Sigmoid colon (tissue), 7 donors: ENCODE data around the gene CAMK2N1. TPM values are rescaled to one million over a fixed set of nuclear protein-coding genes. Genes with fewer than 3 reads are reported as not detected.

Experiments
- DNase-seq: peaks from one replicate; pipeline ENCODE4 v3.0.0-alpha.2; 2019
- H3K27ac ChIP-seq, 4 donors: fragments of 200-600 bp; sonication (generic); one replicate each; pipeline ENCODE4 v1.5.1; 2016 to 2019; ENCODE audit warnings: mild to moderate bottlenecking in 1 of 4
- H3K27me3 ChIP-seq, 3 donors: fragments of 200-600 bp; sonication (generic); one replicate each; pipeline ENCODE4 v1.5.1; 2019; ENCODE audit warnings: mild to moderate bottlenecking in 1 of 3
- H3K36me3 ChIP-seq, 4 donors: fragments of 200-600 bp; sonication (generic); one replicate each; pipeline ENCODE4 v1.5.1; 2016 to 2019
- H3K4me1 ChIP-seq, 4 donors: fragments of 200-600 bp; sonication (generic); one replicate each; pipeline ENCODE4 v1.5.1; 2017 to 2019
- H3K4me3 ChIP-seq, 4 donors: fragments of 200-600 bp; sonication (generic); one replicate each; pipeline ENCODE4 v1.5.1; 2017 to 2019; ENCODE audit warnings: mild to moderate bottlenecking in 2 of 4, moderate library complexity in 1 of 4
- H3K9me3 ChIP-seq, 4 donors: fragments of 200-600 bp in 3 of 4; sonication (generic) in 3 of 4; one replicate each; pipeline versions ENCODE4 v1.5.1 to v1.6.1; 2013 to 2019
- CTCF ChIP-seq, 4 experiments: fragments of 450-650 bp in 3 of 4; fragments of 200-600 bp in 1 of 4; IDR thresholded peaks; one replicate each; pipeline ENCODE4 v1.5.1; 2016 to 2019; ENCODE audit warnings: antibody characterized with exemption in 4 of 4, mild to moderate bottlenecking in 3 of 4, moderate library complexity in 2 of 4
- EP300 ChIP-seq, 4 donors: sonication (generic); formaldehyde crosslinking; IDR thresholded peaks; one replicate each; pipeline ENCODE4 v1.6.1; 2017; ENCODE audit warnings: antibody characterized with exemption in 4 of 4
- POLR2A ChIP-seq, 2 donors: fragments of 450-650 bp; IDR thresholded peaks; one replicate each; pipeline ENCODE4 v1.6.1; 2016; ENCODE audit warnings: antibody characterized with exemption in 2 of 2, mild to moderate bottlenecking in 2 of 2, moderate library complexity in 2 of 2
- POLR2AphosphoS5 ChIP-seq, 4 donors: sonication (generic); formaldehyde crosslinking; IDR thresholded peaks; one replicate each; pipeline ENCODE4 v1.6.1; 2017; ENCODE audit warnings: antibody characterized with exemption in 4 of 4
- WGBS, 2 donors: extraction: QIAGEN DNeasy Blood & Tissue Kit; methylation state at CpG; one replicate each; pipeline ENCODE4 v1.1.7; 2013; 5-methylcytosine and 5-hydroxymethylcytosine counted together
- intact Hi-C: fragments of 100-400 bp; cut with DNase I; formaldehyde crosslinking; loops from one replicate; pipeline ENCODE4 v1.15.1; 2023
- polyA plus RNA-seq, 3 donors: library from polyadenylated mRNA; stranded (reverse); fragments of 200-250 nt; gene quantifications; one replicate each; pipeline ENCODE4 v1.2.3, GENCODE V29; 2013
- total RNA-seq, 4 donors: library from RNA; depleted of rRNA; stranded (reverse); fragments of >200 nt; gene quantifications; one replicate each; pipeline ENCODE4 v1.1.0, GENCODE V29; 2016
- donor health status: healthy with polysubstance abuse.
- donor health status: Bipolar disorder and iron deficiency.
- donor health status: healthy.

CAMK2N1 gene
- total and polyA plus RNA-seq, 7 donors: 18.3 to 247 (median 31.9) TPM

GRCh38 chr1:20478057-20478635 is 7.9 kb downstream of the CAMK2N1 start:
- intact Hi-C loops: no loop called here
- no peaks in the 10 kb centered on the region for H3K9me3 ChIP-seq
- H3K4me1 ChIP-seq: peaks cover 0 to 53% (median 43%) of the 10 kb centered on the region in 4 donors
- DNase-seq: no peak
- H3K4me3 ChIP-seq: no peak overlapping the region
- TF ChIP-seq EP300 (IDR thresholded peaks at IDR 0.05) (no peak), POLR2A (IDR thresholded peaks at IDR 0.05) (no peak), POLR2AphosphoS5 (IDR thresholded peaks at IDR 0.05) (no peak), CTCF (IDR thresholded peaks at IDR 0.05) (no peak)
- no peaks in the 10 kb centered on the region for H3K36me3 ChIP-seq
- H3K27me3 ChIP-seq: peaks cover 0 to 6% (median 0%) of the 10 kb centered on the region in 3 donors
- WGBS, 2 donors: 50 to 66% methylated on average over 5 of the region's 5 CpGs
- H3K27ac ChIP-seq: peak overlapping the region in 3 of 4 donors; percentile 61 to 70 (median 65)

- H3K9me3 ChIP-seq: no peaks in the 10 kb centered on the region
- H3K27me3 ChIP-seq: peaks cover 0 to 6% (median 0%) of the 10 kb centered on the region in 3 donors
- peaks cover 0 to 46% (median 40%) of the 10 kb centered on the region in 4 donors for H3K4me1 ChIP-seq
- WGBS, 2 donors: 49% methylated on average over 10 of the region's 10 CpGs
- intact Hi-C loops: no loop called here
- peak overlapping the region in 3 of 4 donors; percentile 61 to 70 (median 65) for H3K27ac ChIP-seq
- DNase-seq: peak; percentile 75
- TF ChIP-seq POLR2AphosphoS5 (IDR thresholded peaks at IDR 0.05) (peak in 2 of 4 donors; percentile 27 to 43), EP300 (IDR thresholded peaks at IDR 0.05) (no peak)
- no peak overlapping the region for H3K4me3 ChIP-seq
- no peaks in the 10 kb centered on the region for H3K36me3 ChIP-seq
Observed at GRCh38 chr1:20477348-20478056, 8.5 kb downstream of the CAMK2N1 start.

DNA sequence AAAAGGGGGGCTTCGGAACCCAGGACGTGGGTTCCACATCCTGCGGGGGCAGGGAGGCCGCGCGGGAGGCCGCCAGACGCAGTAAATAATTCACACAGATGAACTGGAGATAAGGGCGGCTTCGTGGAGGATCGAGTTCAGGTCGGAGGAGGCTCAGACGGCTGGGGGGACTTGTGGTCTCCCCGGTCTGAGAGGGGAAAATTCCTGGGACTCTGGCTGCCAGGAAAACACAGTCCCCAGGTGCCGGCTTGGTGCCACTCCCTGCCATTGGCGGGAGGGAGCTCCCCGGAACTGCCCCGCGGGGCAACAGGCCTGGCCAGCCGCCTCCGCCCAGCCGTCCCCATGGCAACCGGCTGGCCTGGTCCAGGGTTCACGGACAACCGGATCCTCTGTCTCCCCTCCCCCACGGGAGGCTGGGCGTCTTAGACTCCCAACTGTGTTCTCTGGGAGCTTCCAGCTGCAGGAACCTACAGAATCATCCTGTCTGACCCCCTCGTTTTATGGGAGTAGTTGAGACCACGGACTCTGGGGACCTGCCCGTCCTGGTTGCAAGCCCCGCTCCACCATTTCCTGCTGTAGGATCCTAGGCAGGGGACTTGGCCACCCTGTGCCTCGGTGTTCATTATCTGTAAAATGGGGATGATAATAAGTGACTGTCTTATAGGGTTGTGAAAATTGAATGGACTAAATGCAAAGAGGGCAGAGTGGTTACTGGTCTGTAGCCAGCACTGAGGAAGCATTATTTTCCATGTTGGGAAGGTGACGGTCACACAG is 9.6 kb downstream of the CAMK2N1 start:
- WGBS, 2 donors: 5 to 12% methylated on average over 33 of the region's 33 CpGs
- Histone ChIP-seq H3K27ac (peak overlapping the region in 2 of 4 donors; percentile 30 to 70), H3K4me1 (peaks cover 0 to 36% (median 30%) of the 10 kb centered on the region in 4 donors), H3K27me3 (peaks cover 0 to 6% (median 0%) of the 10 kb centered on the region in 3 donors), H3K4me3 (no peak overlapping the region), H3K36me3 (no peaks in the 10 kb centered on the region), H3K9me3 (no peaks in the 10 kb centered on the region)
- no peak for DNase-seq
- TF ChIP-seq POLR2AphosphoS5 (IDR thresholded peaks at IDR 0.05) (no peak), POLR2A (IDR thresholded peaks at IDR 0.05) (peak in 1 of 2 donors; percentile 31), EP300 (IDR thresholded peaks at IDR 0.05) (no peak), CTCF (IDR thresholded peaks at IDR 0.05) (no peak)
- intact Hi-C loops: no loop called here

- DNase-seq: no peak
- Histone ChIP-seq H3K4me1 (peaks cover 0 to 30% (median 27%) of the 10 kb centered on the region in 4 donors), H3K9me3 (no peaks in the 10 kb centered on the region), H3K4me3 (no peak overlapping the region), H3K27me3 (peaks cover 0 to 6% (median 0%) of the 10 kb centered on the region in 3 donors), H3K36me3 (no peaks in the 10 kb centered on the region), H3K27ac (no peak overlapping the region)
- TF ChIP-seq EP300 (IDR thresholded peaks at IDR 0.05) (no peak), POLR2A (IDR thresholded peaks at IDR 0.05) (no peak), CTCF (IDR thresholded peaks at IDR 0.05) (no peak)
- intact Hi-C loops: no loop called here
- WGBS, 2 donors: 23 to 54% methylated on average over 7 of the region's 7 CpGs
Observed at GRCh38 chr1:20474996-20475395, 11.0 kb downstream of the CAMK2N1 start.
